Osteoblast (primary cell): Measurements from ENCODE around the gene CDKAL1. TPM values are rescaled to one million over a fixed set of nuclear protein-coding genes. Genes with fewer than 3 reads are reported as not detected.

Experiments used
- DNase-seq: peaks from one replicate; pipeline ENCODE4 v3.0.0; 2011; ENCODE audit warnings: low spot score, mixed read lengths; ENCODE audit not compliant: insufficient read length; ENCODE audit errors: missing footprints
- H2AFZ ChIP-seq: 2 replicates; pipeline ENCODE4 v1.6.0; 2011; ENCODE audit warnings: mild to moderate bottlenecking, low read length
- H3K27ac ChIP-seq: 2 replicates; pipeline ENCODE4 v1.5.1; 2011; ENCODE audit warnings: mild to moderate bottlenecking, low read depth, low read length, moderate library complexity
- H3K27me3 ChIP-seq: 2 replicates; pipeline ENCODE4 v1.6.0; 2012; ENCODE audit warnings: mild to moderate bottlenecking, control low read depth, inconsistent platforms, low read length, moderate library complexity; ENCODE audit not compliant: insufficient read depth
- H3K36me3 ChIP-seq: 2 replicates; pipeline ENCODE4 v1.5.1; 2011; ENCODE audit warnings: mild to moderate bottlenecking, low read length, control low read depth, moderate library complexity; ENCODE audit not compliant: insufficient read depth
- H3K4me1 ChIP-seq: 2 replicates; pipeline ENCODE4 v1.5.1; 2011; ENCODE audit warnings: mild to moderate bottlenecking, low read length, control low read depth, moderate library complexity; ENCODE audit not compliant: insufficient read depth
- H3K4me2 ChIP-seq: 2 replicates; pipeline ENCODE4 v1.6.0; 2011; ENCODE audit warnings: mild to moderate bottlenecking, low read length; ENCODE audit not compliant: insufficient read depth
- H3K4me3 ChIP-seq: fragments of 200-600 bp; sonication (generic); 3 replicates; pipeline ENCODE4 v1.5.1; 2012; ENCODE audit warnings: mild to moderate bottlenecking, low read length, inconsistent platforms; ENCODE audit not compliant: insufficient read depth
- H3K79me2 ChIP-seq: 2 replicates; pipeline ENCODE4 v1.6.0; 2012; ENCODE audit warnings: mild to moderate bottlenecking, low read length, control low read depth, inconsistent platforms; ENCODE audit not compliant: insufficient read depth
- H3K9me3 ChIP-seq: 2 replicates; pipeline ENCODE4 v1.5.1; 2011; ENCODE audit warnings: low read depth, low read length, control low read depth
- H4K20me1 ChIP-seq: 2 replicates; pipeline ENCODE4 v1.6.0; 2012; ENCODE audit warnings: mild to moderate bottlenecking, low read length, control low read depth; ENCODE audit not compliant: insufficient read depth
- CTCF ChIP-seq: IDR thresholded peaks from 2 replicates; pipeline ENCODE4 v1.5.1; 2011; ENCODE audit warnings: mild to moderate bottlenecking, low read depth, low read length, moderate library complexity; ENCODE audit errors: extremely low read depth
- total RNA-seq: library from RNA; depleted of rRNA; stranded (reverse); fragments of >200 nt; gene quantifications from 2 replicates; pipeline ENCODE4 v1.2.3, GENCODE V29; 2012

The CDKAL1 gene
- total RNA-seq, 1 donor, result 18.5 TPM

GRCh38 chr6:20840675-20841074, 306.4 kb downstream of the CDKAL1 start:
- H3K4me3 ChIP-seq, result no peak overlapping the region
- no peak for TF ChIP-seq CTCF
- peaks cover 9% of the 10 kb centered on the region for H3K4me1 ChIP-seq
- H4K20me1 ChIP-seq, result no peaks in the 10 kb centered on the region
- peak; percentile 43 for DNase-seq
- H3K9me3 ChIP-seq, result no peaks in the 10 kb centered on the region
- H3K36me3 ChIP-seq, result no peaks in the 10 kb centered on the region
- H3K4me2 ChIP-seq, result peak overlapping the region; percentile 41
- H2AFZ ChIP-seq, result peak overlapping the region; percentile 50
- peak overlapping the region; percentile 24 for H3K27ac ChIP-seq
- no peaks in the 10 kb centered on the region for H3K27me3 ChIP-seq
- no peaks in the 10 kb centered on the region for H3K79me2 ChIP-seq

GRCh38 chr6:20841806-20842205, 307.5 kb downstream of the CDKAL1 start:
- no peak for TF ChIP-seq CTCF
- Histone ChIP-seq H3K9me3 (no peaks in the 10 kb centered on the region), H3K27me3 (no peaks in the 10 kb centered on the region), H3K27ac (no peak overlapping the region), H2AFZ (no peak overlapping the region), H3K36me3 (no peaks in the 10 kb centered on the region), H3K4me3 (no peak overlapping the region), H4K20me1 (no peaks in the 10 kb centered on the region), H3K4me1 (peaks cover 9% of the 10 kb centered on the region), H3K79me2 (no peaks in the 10 kb centered on the region), H3K4me2 (no peak overlapping the region)
- no peak for DNase-seq

- TF ChIP-seq CTCF, result no peak
- no peaks in the 10 kb centered on the region for H4K20me1 ChIP-seq
- no peaks in the 10 kb centered on the region for H3K36me3 ChIP-seq
- H3K4me1 ChIP-seq, result peaks cover 5% of the 10 kb centered on the region
- no peaks in the 10 kb centered on the region for H3K9me3 ChIP-seq
- no peak for DNase-seq
- no peaks in the 10 kb centered on the region for H3K79me2 ChIP-seq
- no peaks in the 10 kb centered on the region for H3K27me3 ChIP-seq
- H3K4me2 ChIP-seq, result no peak overlapping the region
- H3K27ac ChIP-seq, result no peak overlapping the region
- no peak overlapping the region for H2AFZ ChIP-seq
- no peak overlapping the region for H3K4me3 ChIP-seq
Observed at GRCh38 chr6:20845592-20845991, 311.3 kb downstream of the CDKAL1 start.

- H3K4me3 ChIP-seq, result no peak overlapping the region
- no peaks in the 10 kb centered on the region for H3K36me3 ChIP-seq
- no peaks in the 10 kb centered on the region for H3K9me3 ChIP-seq
- no peak for DNase-seq
- no peaks in the 10 kb centered on the region for H4K20me1 ChIP-seq
- no peak overlapping the region for H3K27ac ChIP-seq
- no peaks in the 10 kb centered on the region for H3K27me3 ChIP-seq
- H2AFZ ChIP-seq, result no peak overlapping the region
- H3K79me2 ChIP-seq, result no peaks in the 10 kb centered on the region
- TF ChIP-seq CTCF, result no peak
- no peaks in the 10 kb centered on the region for H3K4me1 ChIP-seq
- H3K4me2 ChIP-seq, result peak overlapping the region; percentile 2
Observed at GRCh38 chr6:20846602-20847028, 312.4 kb downstream of the CDKAL1 start.
